Tracheal epithelial cell (primary cell): ENCODE data around the gene CCDC85B. TPM values are rescaled to one million over a fixed set of nuclear protein-coding genes. Genes with fewer than 3 reads are reported as not detected.

Experiments used
- total RNA-seq: library from RNA; depleted of rRNA; stranded (reverse); fragments of >200 nt; gene quantifications from 2 replicates; pipeline ENCODE4 v1.2.1, GENCODE V29; 2014

CCDC85B gene
- 40.7 and 53.5 TPM in 2 replicates for total RNA-seq

DNA sequence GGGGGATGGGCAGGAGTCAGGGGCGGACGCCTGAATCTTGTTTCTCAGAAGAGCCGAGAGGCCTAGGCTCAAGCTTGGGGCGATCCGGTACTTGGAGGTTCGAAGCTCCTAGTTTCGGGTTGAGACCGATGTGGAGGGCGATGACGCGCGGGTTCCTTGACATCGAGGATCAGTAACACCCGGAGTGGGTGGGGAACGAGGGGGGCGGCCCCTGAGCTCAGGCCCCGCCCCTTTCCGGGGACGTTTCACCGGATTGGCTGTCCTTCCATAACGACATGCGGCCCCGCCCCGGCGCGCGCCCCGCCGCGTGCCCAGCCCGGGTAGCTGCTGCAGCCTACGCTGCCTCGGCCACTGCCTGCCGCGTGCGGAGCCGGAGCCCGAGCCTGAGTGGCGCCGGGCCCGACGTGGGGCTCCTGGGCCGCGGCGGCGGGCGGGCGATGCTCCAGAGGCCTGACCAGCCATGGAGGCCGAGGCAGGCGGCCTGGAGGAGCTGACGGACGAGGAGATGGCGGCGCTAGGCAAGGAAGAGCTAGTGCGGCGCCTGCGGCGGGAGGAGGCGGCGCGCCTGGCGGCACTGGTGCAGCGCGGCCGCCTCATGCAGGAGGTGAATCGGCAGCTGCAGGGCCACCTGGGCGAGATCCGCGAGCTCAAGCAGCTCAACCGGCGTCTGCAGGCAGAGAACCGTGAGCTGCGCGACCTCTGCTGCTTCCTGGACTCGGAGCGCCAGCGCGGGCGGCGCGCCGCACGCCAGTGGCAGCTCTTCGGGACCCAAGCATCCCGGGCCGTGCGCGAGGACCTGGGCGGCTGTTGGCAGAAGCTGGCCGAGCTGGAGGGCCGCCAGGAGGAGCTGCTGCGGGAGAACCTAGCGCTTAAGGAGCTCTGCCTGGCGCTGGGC, at the start of gene CCDC85B:
CCDC85B (plus strand) TSS at position 350 of the 895 bp plus-strand sequence; CDS start at position 461, 111 bp downstream.

DNA sequence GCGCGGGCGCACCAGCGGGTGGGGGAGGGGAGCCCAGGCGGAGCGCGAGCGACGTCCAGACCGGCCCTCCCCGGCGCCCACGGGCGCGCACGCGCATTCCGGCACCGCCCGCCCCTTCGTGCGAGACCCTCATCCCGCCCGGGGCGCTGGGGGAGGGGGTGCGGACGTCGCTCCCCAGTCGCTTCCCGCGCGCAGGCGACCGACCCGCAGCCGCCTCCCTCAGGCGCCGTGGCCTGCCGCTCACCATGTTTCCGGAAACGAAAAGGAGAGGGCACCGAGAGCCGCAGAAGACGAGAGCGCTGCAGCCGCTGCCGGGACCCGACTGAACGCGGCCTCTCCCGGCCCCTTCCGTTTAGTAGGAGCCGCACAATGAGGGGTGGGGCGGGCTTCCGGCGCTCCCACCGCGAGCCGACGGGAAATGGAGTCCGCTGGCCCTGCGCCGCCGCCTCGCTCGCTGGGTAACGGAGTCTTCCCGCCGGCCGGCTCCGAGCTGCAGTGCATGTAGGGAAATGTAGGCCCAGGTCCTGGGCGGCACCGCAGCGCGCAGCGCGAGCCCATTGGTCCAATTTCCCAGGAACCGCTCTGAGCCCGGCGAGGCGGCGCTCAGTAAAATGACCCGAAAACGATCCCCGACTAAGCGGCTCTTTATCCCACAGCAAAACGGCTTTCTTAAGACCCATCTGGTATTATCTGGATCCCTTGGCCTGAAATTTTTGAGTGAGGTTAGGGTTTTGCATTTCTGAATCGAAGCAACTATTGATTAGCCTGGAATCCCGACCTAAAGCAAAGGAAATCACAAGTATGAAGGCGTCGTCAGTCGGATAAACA, 32.4 kb upstream of the CCDC85B start, which contains the start of gene CFL1:
CFL1 (minus strand) TSS at position 328 of the 828 bp plus-strand sequence; CDS start at position 247, 81 bp downstream.

DNA sequence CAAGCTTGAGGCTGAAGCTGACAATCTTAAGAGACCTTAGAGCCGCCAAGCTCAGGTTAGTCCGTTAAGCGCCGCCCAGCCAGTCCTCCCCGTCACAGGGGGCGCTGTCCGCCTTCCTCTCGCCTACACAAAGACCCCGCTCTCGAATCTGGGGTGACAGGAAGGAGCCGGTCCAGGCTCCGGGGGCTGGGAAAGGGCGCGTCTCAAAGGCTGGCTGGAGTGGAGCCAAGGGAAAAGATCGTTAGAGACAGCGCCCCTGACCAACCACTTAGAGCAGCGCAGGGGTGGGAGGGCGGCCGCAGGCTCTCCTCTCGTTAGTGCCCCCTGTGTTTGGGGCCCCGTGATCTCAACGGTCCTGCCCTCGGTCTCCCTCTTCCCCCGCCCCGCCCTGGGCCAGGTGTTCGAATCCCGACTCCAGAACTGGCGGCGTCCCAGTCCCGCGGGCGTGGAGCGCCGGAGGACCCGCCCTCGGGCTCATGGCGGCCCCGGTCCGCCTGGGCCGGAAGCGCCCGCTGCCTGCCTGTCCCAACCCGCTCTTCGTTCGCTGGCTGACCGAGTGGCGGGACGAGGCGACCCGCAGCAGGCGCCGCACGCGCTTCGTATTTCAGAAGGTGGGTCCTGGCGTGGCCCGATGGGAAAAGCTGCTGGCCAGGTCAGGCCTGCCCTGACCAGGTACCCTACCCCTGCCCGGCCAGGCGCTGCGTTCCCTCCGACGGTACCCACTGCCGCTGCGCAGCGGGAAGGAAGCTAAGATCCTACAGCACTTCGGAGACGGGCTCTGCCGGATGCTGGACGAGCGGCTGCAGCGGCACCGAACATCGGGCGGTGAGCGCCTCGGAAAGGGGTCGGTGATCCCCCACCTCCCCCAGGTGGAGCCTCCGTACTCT, 30.0 kb upstream of the CCDC85B start, which contains the start of gene MUS81:
MUS81 (plus strand) TSS at position 156 of the 887 bp plus-strand sequence; CDS start at position 477, 321 bp downstream.

DNA sequence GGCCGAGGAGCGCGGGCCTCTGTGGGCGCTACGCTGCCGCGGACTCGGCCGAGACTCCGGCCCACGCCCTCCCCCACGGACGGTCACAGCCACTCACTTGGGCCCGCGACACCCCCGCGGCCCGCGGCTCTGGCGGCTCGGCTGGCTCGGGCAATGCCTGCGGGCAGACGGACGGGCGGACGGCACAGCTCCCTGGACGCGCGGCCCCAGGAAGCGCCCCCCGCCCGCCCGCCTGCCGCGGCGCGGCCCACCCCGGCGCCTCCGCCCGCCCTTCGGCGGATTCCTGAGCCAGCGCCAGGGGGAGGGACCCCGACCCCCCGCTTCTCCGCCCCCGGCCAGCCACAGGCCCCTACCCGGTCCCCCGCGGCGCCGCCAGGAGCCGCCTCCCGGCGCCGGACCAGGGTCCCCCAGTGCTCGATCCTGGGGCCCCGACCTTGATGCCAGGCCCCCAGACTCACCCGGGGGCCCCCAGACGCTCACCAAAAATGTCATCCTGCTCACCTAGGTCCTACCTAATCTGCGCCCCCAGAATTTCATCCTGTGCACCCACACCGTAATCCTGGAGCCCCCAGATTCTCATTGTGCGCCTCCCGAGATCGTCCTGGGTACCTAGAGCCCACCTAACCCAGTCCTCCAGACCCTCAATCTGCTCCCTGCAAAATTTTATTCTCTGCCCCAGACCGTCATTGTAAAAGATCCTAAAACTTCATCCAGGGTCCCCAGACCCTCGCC, 17.7 kb upstream of the CCDC85B start, which contains the start of gene EFEMP2:
EFEMP2 (minus strand) TSS at position 215 of the 732 bp plus-strand sequence. CDS start 446 bp downstream, outside the sequence.

DNA sequence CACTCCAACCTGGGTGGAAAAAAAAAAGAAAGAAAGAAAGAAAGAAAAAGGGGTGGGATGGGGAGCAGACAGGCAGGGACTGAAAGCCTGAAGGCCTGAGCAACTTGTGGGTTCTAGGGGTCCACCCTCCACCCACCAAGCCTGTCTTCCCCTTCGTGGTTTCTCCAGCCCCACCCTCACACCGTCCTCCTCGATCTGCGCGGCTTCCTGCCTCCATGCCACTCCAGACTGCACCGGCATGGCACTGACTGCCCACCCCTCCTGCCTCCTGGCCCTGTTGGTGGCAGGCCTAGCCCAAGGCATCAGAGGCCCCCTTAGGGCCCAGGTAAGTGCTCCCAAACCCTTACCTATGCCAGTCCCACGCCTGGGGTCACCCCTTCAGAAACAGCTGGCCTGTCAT, 10.9 kb upstream of the CCDC85B start, which contains the start of gene CTSW:
CTSW (plus strand) TSS at position 221 of the 400 bp plus-strand sequence; CDS start at position 239, 18 bp downstream.

DNA sequence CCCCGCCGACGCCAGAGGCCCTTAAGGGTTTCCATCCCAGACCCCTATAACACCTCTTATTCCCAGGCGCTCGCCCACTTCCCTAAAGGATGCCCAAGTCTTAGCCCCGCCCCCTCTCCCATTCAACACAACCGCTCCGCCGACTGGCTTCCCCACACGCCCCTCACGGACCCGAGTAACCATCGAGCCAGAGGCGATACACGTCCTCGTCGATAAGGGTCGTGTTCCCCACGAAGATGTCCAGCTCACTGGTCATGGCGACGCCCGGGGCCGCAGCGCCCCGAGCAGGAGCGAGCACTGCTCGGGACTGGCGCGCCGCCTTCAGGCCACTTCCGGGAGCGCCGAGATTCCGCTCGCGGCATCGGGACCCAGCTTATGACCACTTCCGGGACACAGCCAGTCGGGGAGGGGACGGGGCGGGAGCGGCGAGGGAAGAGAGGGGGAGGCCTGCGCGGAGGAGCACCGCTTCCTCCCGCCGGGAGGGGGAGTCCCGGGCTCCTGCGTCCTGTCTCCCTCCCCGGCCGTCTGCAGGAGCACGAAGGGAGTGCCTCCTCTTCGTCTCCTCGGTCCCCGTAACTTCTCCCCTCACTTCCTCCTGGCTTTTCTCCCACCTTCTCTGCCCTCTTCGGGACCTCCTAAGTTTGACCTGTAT, 2.2 kb upstream of the CCDC85B start, which contains the start of gene FIBP:
FIBP (minus strand) TSS at position 309 of the 652 bp plus-strand sequence; CDS start at position 256, 53 bp downstream.

DNA sequence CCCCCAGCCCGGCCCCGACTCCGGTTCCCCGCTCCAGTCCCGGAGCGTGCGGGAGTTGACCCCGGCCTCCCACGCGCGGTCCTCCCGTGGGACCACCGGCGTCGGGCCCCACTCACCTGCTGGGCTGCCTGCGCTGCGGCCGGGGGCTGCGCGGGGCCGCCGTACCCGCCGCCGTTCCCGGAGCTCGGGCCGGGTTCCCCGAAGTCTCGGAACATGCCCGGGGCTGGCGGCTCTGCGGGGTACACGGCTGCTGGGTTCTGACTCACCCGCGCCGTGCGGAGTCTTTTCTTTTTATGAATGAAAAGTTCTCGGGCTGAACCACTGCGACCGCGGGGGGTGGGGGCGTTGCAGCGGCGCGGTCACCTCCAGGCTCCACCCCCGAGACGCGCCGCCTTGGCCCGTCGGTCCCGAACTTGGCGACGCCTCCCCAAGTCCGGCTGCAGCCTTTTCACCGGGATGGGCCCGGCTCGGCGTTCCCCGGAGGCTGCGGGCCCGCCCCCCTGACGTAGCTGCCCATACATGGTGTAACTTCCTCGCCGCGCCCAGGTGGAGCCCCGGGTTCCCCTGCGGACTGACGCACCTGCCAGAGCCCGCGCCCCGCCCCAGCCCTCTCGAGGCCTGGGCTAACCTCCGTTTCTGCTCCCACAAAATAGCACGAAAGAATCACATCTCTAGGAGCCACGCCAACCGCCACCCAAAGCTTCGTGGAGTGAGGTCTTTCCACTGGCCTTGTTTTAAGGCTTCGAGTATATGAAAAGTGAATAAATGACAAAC, 9.8 kb downstream of the CCDC85B start, which contains the start of gene FOSL1:
FOSL1 (minus strand) TSS at position 264 of the 774 bp plus-strand sequence; CDS start at position 215, 49 bp downstream.

DNA sequence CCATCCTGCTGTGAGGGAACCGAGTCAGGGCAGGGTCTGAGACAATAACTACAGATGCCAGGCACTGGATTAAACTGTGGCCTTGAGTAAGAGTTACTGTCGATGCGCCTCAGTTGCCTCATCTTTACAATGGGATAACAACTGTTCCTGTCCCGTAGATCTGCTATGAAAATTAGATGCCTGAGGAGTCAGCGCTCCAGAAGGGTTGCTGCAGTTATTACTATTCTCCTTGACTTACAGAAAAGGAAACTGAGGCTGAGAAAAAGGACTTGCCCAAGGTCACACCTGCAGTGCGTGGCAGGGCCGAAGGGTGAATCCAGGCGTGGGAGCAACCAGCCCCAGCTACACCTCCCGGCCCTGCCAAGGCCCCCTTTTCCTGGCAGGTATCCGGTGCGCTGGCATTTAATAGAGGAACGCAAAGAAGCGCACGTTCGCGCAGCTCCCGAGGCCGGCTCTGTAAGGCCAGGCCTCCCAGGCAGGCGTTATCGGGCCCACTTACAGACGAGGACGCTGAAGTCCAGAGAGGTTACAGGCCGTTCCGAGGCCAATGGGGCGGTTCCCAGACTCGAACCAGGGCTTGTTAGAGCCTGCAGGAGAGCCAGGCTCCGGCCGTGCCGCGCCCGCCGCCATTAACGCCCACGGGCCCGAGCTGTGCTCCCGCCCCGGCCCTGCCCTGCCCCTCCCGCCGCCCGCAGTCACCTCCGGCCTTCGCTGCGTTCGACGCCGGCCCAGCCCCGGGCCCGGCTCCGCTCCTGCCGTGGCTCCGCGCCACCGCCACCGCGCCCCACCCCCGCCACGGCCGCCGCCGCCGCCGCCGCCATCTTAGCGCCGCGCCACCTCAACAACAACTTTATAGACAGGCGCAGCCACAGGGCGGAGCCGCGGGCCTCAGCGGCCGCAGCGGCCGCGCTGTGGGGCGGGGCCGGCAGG, 28.0 kb downstream of the CCDC85B start, which contains the start of gene C11orf68:
C11orf68 (minus strand) TSS at position 852 of the 930 bp plus-strand sequence; CDS start at position 821, 31 bp downstream.

DNA sequence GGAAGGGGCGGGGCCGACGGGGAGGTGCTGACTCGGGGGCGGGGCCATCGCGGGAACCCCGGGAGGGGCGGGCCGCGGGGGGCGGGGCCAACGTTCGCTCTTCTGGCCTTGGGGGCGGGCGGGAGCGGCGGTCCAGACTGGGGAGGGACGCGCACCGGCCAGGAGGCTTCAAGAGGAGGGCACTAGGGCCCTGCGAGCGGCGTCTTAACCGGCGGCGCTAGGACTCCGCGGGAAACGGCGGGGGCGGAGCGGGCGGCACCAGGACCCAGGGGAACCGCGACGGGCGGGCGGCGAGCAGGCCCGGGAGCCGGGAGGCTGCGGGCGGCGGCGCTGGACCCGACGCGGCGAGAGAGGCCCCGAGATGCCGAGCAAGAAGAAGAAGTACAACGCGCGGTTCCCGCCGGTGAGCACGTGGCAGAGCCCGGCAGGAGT, 28.7 kb downstream of the CCDC85B start, which contains the start of gene DRAP1:
DRAP1 (plus strand) TSS at position 286 of the 432 bp plus-strand sequence; CDS start at position 362, 76 bp downstream.

Other genes with a start within 250 kb of the CCDC85B start
- 10.7 and 19.0 TPM in 2 replicates for gene RELA, start 227.8 kb upstream of the CCDC85B start, total RNA-seq
- gene KAT5, start 178.4 kb upstream of the CCDC85B start, total RNA-seq: 33.0 and 43.6 TPM in 2 replicates
- 13.9 and 42.2 TPM in 2 replicates for gene RNASEH2C, start 169.9 kb upstream of the CCDC85B start, total RNA-seq
- 11.7 and 23.4 TPM in 2 replicates for gene AP5B1, start 109.7 kb upstream of the CCDC85B start, total RNA-seq
- gene OVOL1, start 103.6 kb upstream of the CCDC85B start, total RNA-seq: 8.1 and 61.7 TPM in 2 replicates
- 0.24 and 0.43 TPM in 2 replicates for gene SNX32, start 56.7 kb upstream of the CCDC85B start, total RNA-seq
- 598 and 942 TPM in 2 replicates for gene CFL1, start 32.5 kb upstream of the CCDC85B start, total RNA-seq
- 49.4 and 60.2 TPM in 2 replicates for gene MUS81, start 30.2 kb upstream of the CCDC85B start, total RNA-seq
- gene EFEMP2, start 17.9 kb upstream of the CCDC85B start, total RNA-seq: 5.3 and 10.4 TPM in 2 replicates
- not detected in 2 replicates for gene CTSW, start 10.8 kb upstream of the CCDC85B start, total RNA-seq
- gene FIBP, start 2.2 kb upstream of the CCDC85B start, total RNA-seq: 159 and 174 TPM in 2 replicates
- gene FOSL1, start 9.7 kb downstream of the CCDC85B start, total RNA-seq: 7.0 and 33.3 TPM in 2 replicates
- 6.8 and 18.6 TPM in 2 replicates for gene C11orf68, start 28.4 kb downstream of the CCDC85B start, total RNA-seq
- gene DRAP1, start 28.8 kb downstream of the CCDC85B start, total RNA-seq: 107 and 153 TPM in 2 replicates
- not detected in 2 replicates for gene TSGA10IP, start 54.8 kb downstream of the CCDC85B start, total RNA-seq
- gene SART1, start 71.1 kb downstream of the CCDC85B start, total RNA-seq: 18.8 and 22.7 TPM in 2 replicates
- 22.4 and 41.4 TPM in 2 replicates for gene EIF1AD, start 111.5 kb downstream of the CCDC85B start, total RNA-seq
- 7.7 and 10.8 TPM in 2 replicates for gene BANF1, start 111.8 kb downstream of the CCDC85B start, total RNA-seq
- gene CST6, start 121.3 kb downstream of the CCDC85B start, total RNA-seq: 2.3 and 33.7 TPM in 2 replicates
- under 0.01 TPM in 1 of 2 replicates, not detected in the other for gene CATSPER1, start 135.8 kb downstream of the CCDC85B start, total RNA-seq
- 0.48 TPM in 1 of 2 replicates, not detected in the other for gene GAL3ST3, start 158.5 kb downstream of the CCDC85B start, total RNA-seq
- gene SF3B2, start 161.7 kb downstream of the CCDC85B start, total RNA-seq: 121 and 139 TPM in 2 replicates
- gene PACS1, start 179.6 kb downstream of the CCDC85B start, total RNA-seq: 12.1 and 21.2 TPM in 2 replicates